ENCODE results near the gene IMP3.

Gene IMP3

DNA sequence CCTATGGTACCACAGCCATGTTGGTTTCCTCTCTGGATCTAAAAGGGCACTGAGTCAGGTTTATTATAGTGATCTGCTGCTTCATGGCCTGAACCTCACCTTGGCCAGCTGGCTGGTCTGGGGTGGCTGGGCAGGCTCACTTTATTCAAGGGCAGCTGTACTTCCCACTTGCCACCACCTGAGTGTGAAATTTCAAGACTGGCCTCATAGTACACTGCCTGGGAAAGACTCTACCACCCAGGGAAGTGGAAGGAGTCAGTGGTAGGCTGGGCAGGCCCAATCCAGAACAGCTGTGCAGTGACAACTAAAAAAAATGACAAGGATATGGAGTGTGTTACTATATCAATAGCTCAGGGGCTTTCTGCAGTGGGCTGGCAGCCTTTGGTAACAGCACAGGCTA lies 23.3 kb downstream of the IMP3 start:
- no peak for DNase-seq

DNA sequence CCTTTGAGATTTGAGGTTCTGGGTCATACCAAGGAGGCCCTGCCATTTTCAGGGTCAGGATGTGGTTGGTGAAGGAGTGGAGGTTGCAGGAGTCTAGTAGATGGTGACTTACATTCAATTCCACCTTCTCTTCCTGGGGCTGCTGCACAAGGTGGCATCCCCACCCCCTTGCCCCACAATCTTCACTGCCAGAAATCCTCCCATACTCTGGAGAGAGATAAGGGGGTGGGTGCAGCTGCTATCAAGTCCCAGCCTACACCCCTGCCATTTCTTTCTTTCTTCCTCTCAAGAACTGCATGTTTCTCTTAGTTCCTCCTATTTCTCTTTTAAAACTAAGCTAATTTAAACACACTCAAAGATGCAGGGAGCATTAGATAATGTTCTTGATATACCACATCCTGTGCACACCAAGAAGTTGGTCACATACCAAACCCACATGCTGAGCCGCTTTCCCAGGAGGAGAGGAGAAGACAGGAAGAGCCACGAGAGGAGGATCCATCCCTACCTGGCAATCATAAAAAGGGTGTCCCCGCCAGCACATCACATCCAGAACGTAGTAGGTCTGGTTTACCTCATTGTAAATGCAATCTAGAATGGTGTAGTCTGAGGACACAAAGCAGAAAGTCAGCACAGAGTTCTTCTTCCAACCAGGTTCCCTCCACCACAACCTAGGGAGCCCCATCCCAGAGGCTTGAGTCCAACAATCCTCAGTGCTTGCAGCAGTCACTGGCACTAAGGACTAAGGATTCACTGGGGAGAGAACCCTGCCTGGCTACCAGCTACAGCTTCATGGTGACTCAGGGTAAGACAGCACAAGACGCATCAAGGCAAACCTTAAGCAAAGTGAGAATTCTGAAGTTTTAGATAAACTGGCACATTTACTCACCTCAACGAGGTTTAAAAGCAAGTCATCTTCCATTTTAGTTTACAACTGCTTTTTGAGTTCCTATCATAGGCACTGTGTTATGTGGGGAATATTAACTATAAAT lies 33.0 kb downstream of the IMP3 start:
- DNase-seq, result no peak

DNA sequence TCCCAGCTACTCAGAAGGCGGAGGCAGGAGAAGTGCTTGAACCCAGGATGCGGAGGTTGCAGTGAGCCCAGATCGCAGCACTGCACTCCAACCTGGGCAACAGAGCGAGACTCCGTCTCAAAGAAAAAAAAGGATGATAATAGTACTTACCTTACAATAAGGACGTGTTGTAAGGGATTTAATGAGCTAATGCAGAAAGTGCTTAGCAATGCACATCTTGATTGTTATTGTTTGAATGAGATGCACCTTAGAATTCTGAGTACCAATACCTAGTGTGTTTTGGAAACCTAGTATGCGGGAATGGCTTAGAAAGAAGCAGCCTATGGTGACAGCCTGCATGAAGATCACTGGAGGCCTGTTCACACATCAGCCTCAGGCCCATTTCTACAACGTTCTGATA lies 34.0 kb downstream of the IMP3 start:
- no peak for DNase-seq

DNA sequence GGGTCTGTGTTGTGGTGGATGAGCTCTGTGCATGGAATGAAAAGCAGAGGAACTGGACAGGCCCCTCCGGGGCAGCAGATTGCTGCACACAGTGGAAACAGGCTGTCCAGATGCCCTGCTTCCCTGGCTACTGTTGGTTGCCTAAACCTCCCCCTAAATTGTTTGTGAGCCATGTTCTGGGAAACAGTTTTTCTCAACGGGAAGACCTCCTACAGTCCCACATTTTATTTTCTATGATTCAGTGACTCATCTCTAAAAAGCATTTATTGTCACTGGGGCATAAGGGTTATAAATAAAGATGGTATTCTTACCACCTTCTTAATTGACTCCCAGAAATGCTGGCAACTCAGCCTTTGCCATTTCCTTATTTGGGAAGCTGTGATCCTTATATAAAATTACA lies 40.6 kb downstream of the IMP3 start:
- no peak for DNase-seq

DNA sequence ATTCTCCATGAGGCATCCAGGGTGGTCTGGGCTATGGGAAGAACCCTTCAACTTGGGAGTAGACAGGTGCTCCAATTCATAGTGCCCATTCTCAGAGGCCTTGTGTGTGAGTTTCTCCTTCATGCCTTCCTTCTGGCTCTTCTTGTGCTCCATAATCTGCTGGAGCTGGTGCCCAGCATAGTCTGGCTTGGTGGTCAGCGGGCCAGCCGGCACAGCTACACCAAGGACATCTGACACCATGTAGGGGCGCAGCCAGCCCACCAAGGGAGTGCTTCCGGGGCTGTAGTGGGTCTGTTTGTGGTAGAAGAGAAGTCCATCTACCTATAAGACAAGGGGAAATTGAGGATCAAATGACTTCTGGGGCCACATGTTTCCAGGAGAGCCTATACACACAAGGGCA lies 41.7 kb downstream of the IMP3 start:
- DNase-seq, result no peak

GRCh38 chr15:75597667-75598341 lies 42.2 kb downstream of the IMP3 start:
- DNase-seq, result no peak

GRCh38 chr15:75596703-75597345 lies 43.2 kb downstream of the IMP3 start:
- no peak for DNase-seq

GRCh38 chr15:75594276-75594675 lies 45.7 kb downstream of the IMP3 start:
- no peak for DNase-seq

DNA sequence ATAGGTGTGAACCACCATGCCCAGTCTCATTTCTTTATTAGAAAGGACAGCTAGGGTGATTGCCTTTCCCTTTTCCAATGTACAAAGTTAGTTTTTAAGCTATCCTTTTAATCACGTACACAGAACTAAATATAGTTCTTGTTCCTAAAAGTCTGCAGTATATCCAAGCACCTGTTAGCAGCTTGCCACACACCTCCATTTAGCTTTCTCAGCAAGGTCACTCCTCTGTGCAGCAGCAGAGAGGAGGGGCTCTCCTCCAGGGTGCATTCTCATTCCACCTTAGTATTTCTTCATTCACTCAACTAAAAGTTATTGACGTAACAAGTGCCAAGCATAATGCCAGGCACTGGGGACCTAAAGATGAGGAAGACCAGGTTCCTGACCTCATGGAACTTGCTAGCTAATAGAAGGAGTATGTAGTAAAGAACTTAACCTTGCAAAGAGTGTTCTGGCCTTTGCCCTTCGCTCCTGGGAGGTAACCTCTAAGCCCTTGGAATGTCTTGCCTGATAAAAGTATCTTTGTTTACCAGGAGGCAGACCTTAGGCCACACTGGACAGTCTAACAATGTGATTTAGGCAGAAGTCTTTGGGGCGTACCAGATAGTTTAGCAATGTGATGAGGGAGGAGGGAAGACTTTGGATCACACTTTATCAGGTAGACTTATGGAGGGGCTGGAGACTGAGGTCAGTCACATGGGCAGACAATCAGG lies 48.2 kb downstream of the IMP3 start:
- DNase-seq, result no peak

GRCh38 chr15:75590239-75590638 lies 49.8 kb downstream of the IMP3 start:
- DNase-seq, result no peak

All from NCI-H2029 treated with DMSO at 0.1 percent for 48 hours (cell line).